ENCODE data around the gene APLP1. TPM values are rescaled to one million over a fixed set of nuclear protein-coding genes. Genes with fewer than 3 reads are reported as not detected.
A peak's percentile ranks its signal among the peaks of the same experiment; 100 is the strongest.

APLP1 gene
- total and polyA plus RNA-seq, 2 of the 4 experiments (the other 2 are of a cell fraction), result 4.7 to 41.0 TPM

DNA sequence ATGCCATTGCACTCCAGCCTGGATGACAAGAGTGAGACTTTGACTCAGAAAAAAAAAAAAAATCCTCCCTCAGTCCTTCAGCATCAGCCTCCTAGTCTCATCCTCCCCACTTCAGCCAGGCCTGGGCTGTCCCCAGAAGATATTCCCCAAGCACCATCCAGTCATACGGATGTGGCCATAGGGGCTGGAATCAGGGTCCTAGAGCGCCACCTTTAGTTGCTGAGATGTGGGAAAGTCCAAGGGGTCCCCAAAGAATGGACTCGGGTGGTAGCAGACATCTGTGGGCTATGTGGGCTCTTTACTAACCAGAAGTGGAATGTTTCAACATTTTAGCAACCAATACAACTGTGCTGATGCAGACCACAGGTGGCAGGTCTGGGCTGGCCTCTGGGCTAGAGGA lies 42.8 kb downstream of the APLP1 start:
- peaks cover 5% of the 10 kb centered on the region for H3K9me1 ChIP-seq (ENCODE audit: insufficient read depth, low read length)
- dilution Hi-C loops (cut with HindIII; ENCODE audit: low sequenced_read_pairs, unreplicated experiment) (no loop called here), intact Hi-C loops (cut with micrococcal nuclease) (no loop called here), in situ Hi-C loops (cut with MboI; ENCODE audit: low sequenced_read_pairs) (no loop called here)
- H3K27ac ChIP-seq (ENCODE audit: insufficient read depth, low read length), result no peak overlapping the region
- H3K4me2 ChIP-seq (ENCODE audit: low read depth, low read length), result no peak overlapping the region
- H3K14ac ChIP-seq (replicated peaks; ENCODE audit: low read depth, low read length), result no peak overlapping the region
- no peak overlapping the region for H3K23ac ChIP-seq (ENCODE audit: low read depth, low read length)
- no peaks in the 10 kb centered on the region for H3K9me3 ChIP-seq (ENCODE audit: control insufficient read depth, insufficient read depth, low read length)
- no peak overlapping the region for H4K8ac ChIP-seq (ENCODE audit: low read depth in 2 of 2, low read length in 2 of 2)
- no peak overlapping the region for H2BK15ac ChIP-seq (ENCODE audit: low read depth, low read length)
- TF ChIP-seq RCOR1 (IDR thresholded peaks at IDR 0.05; ENCODE audit: insufficient replicate concordance, low read length), result no peak
- TF ChIP-seq, protein P1, sequence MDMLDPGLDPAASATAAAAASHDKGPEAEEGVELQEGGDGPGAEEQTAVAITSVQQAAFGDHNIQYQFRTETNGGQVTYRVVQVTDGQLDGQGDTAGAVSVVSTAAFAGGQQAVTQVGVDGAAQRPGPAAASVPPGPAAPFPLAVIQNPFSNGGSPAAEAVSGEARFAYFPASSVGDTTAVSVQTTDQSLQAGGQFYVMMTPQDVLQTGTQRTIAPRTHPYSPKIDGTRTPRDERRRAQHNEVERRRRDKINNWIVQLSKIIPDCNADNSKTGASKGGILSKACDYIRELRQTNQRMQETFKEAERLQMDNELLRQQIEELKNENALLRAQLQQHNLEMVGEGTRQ (IDR thresholded peaks at IDR 0.05; ENCODE audit: low read depth, low read length), result no peak
- no peak for TF ChIP-seq MXI1 (IDR thresholded peaks at IDR 0.05; ENCODE audit: borderline replicate concordance, low read depth, low read length)
- TF ChIP-seq CHD1 (IDR thresholded peaks at IDR 0.05; ENCODE audit: low read depth, low read length), result no peak
- TF ChIP-seq BHLHE40 (IDR thresholded peaks at IDR 0.05; ENCODE audit: low read depth, low read length), result no peak
- TF ChIP-seq MAFK (IDR thresholded peaks at IDR 0.05; ENCODE audit: low read depth, low read length), result no peak
- TF ChIP-seq MAZ (IDR thresholded peaks at IDR 0.05; ENCODE audit: borderline replicate concordance, low read depth, low read length), result no peak
- no peak for TF ChIP-seq POLR2A (IDR thresholded peaks at IDR 0.05; ENCODE audit: low read depth, low read length)
- no peak for TF ChIP-seq RAD21 (IDR thresholded peaks at IDR 0.05; ENCODE audit: low read length)
- no peak for TF ChIP-seq RFX5 (IDR thresholded peaks at IDR 0.05; ENCODE audit: low read depth, low read length)
- TF ChIP-seq NFE2L2 (IDR thresholded peaks at IDR 0.05; ENCODE audit: low read depth, low read length), result no peak
- TF ChIP-seq, protein P2, sequence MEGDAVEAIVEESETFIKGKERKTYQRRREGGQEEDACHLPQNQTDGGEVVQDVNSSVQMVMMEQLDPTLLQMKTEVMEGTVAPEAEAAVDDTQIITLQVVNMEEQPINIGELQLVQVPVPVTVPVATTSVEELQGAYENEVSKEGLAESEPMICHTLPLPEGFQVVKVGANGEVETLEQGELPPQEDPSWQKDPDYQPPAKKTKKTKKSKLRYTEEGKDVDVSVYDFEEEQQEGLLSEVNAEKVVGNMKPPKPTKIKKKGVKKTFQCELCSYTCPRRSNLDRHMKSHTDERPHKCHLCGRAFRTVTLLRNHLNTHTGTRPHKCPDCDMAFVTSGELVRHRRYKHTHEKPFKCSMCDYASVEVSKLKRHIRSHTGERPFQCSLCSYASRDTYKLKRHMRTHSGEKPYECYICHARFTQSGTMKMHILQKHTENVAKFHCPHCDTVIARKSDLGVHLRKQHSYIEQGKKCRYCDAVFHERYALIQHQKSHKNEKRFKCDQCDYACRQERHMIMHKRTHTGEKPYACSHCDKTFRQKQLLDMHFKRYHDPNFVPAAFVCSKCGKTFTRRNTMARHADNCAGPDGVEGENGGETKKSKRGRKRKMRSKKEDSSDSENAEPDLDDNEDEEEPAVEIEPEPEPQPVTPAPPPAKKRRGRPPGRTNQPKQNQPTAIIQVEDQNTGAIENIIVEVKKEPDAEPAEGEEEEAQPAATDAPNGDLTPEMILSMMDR (conservative IDR thresholded peaks at IDR 0.05; ENCODE audit: low read depth, low read length), result no peak
- no peak for TF ChIP-seq FOS (IDR thresholded peaks at IDR 0.05; ENCODE audit: low read depth, low read length)
- no peak for TF ChIP-seq CEBPB (IDR thresholded peaks at IDR 0.05; ENCODE audit: low read depth, low read length)
- TF ChIP-seq, protein P3, sequence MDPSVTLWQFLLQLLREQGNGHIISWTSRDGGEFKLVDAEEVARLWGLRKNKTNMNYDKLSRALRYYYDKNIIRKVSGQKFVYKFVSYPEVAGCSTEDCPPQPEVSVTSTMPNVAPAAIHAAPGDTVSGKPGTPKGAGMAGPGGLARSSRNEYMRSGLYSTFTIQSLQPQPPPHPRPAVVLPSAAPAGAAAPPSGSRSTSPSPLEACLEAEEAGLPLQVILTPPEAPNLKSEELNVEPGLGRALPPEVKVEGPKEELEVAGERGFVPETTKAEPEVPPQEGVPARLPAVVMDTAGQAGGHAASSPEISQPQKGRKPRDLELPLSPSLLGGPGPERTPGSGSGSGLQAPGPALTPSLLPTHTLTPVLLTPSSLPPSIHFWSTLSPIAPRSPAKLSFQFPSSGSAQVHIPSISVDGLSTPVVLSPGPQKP (IDR thresholded peaks at IDR 0.05; ENCODE audit: borderline replicate concordance, low read depth, low read length), result no peak
- TF ChIP-seq SMC3 (IDR thresholded peaks at IDR 0.05; ENCODE audit: low read depth, low read length), result no peak
- ATAC-seq (ENCODE audit: low read depth) (no peak), DNase-seq (no peak)
- H3K79me1 ChIP-seq (ENCODE audit: low read depth in 1 of 2, low read length in 2 of 2), result no peaks in the 10 kb centered on the region; a peak in 1 of 4 replicates
- no peak overlapping the region for H3K4ac ChIP-seq (ENCODE audit: low read depth, low read length)
- no peak overlapping the region for H2BK5ac ChIP-seq (ENCODE audit: low read depth, low read length, poor library complexity, severe bottlenecking)
- no peak overlapping the region for H2AK9ac ChIP-seq (replicated peaks; ENCODE audit: low read depth, low read length, poor library complexity)
- H3K4me1 ChIP-seq (ENCODE audit: control insufficient read depth, insufficient read depth, low read length), result peaks cover 10% of the 10 kb centered on the region
- CTCF ChIA-PET, result no interaction called here
- no peaks in the 10 kb centered on the region for H3K36me3 ChIP-seq (ENCODE audit: control insufficient read depth, insufficient read depth, low read length)
- H2BK20ac ChIP-seq (ENCODE audit: low read depth, low read length), result no peak overlapping the region
- POLR2A ChIA-PET (ENCODE audit: unreplicated experiment), result interaction anchor here (0.7 kb wide), 1 partner anchor 10 kb away, joined by 11 read pairs; no protein-coding TSS in a partner anchor
- peak overlapping the region; percentile 16; the same call in 1 of the 2 replicates for H2AK5ac ChIP-seq (ENCODE audit: low read depth, low read length)
- no peak overlapping the region for H3K4me3 ChIP-seq (ENCODE audit: insufficient read depth, low read depth, low read length)
- H2AFZ ChIP-seq (replicated peaks; ENCODE audit: low read length, poor library complexity), result no peak overlapping the region
- H3K18ac ChIP-seq (ENCODE audit: low read depth, low read length), result no peak overlapping the region
- no peak overlapping the region for H2BK120ac ChIP-seq (ENCODE audit: low read depth, low read length)
- no peaks in the 10 kb centered on the region for H3K27me3 ChIP-seq (ENCODE audit: control insufficient read depth, insufficient read depth, low read length)
- no peak overlapping the region for H4K91ac ChIP-seq (ENCODE audit: insufficient read depth, low read depth, low read length)
- H4K5ac ChIP-seq (ENCODE audit: low read depth, low read length), result no peak overlapping the region
- H3K56ac ChIP-seq (ENCODE audit: extremely low read depth, insufficient read depth, low read length), result no peak overlapping the region
- H3K9ac ChIP-seq (ENCODE audit: low read depth, low read length), result no peak overlapping the region
- H4K20me1 ChIP-seq (ENCODE audit: insufficient read depth, low read length), result no peaks in the 10 kb centered on the region
- WGBS, 2 experiments (ENCODE audit: extremely low coverage in 2 of 2, insufficient read length in 1 of 2), result no CpG with 5 or more reads among the region's 3 CpGs
- no TSS peak for BruUV-seq (replicated peaks)

Measured in IMR-90 (cell line).